ENCODE results near the gene ABHD12B. TPM values are rescaled to one million over a fixed set of nuclear protein-coding genes. Genes with fewer than 3 reads are reported as not detected.

The ABHD12B gene
- total RNA-seq, 6 donors from 2014 or later: 0.26 to 7.6 (median 0.44) TPM; not detected in 3

DNA sequence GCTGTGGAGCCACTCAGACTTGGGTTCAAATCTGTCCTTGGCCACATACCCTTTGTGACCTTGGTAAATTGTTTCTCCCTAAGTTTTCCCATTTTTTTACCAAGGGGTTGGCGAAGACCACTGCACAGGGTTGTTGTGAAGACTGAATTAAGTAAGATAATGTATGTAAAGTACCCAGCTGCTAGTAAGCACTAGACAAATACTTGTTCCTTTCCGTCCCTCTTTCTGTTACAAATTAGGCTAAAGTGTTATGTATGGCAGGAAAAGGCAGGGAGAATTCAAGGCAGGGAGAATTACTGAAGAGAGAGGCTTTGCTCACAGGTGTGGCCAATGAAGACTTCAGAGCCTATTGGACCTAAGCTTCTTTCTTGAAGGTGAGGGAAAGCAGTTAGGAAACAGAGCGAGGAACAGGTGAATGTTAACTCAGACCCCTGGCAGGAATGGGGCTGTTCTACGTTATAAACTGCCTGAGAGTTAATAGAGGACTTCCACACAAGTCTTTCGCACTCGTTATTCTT, 25.9 kb downstream of the ABHD12B start:
- DNase-seq: no peak
- WGBS, 2 donors: 94 to 95% methylated on average over 6 of the region's 6 CpGs
- H3K27me3 ChIP-seq: no peaks in the 10 kb centered on the region
- H3K4me3 ChIP-seq: no peak overlapping the region
- no peaks in the 10 kb centered on the region for H3K36me3 ChIP-seq
- H3K9me3 ChIP-seq: no peaks in the 10 kb centered on the region
- no peak for ATAC-seq (ENCODE audit: low FRiP score in 2 of 2)
- H3K4me1 ChIP-seq: no peaks in the 10 kb centered on the region
- TF ChIP-seq, protein P1, sequence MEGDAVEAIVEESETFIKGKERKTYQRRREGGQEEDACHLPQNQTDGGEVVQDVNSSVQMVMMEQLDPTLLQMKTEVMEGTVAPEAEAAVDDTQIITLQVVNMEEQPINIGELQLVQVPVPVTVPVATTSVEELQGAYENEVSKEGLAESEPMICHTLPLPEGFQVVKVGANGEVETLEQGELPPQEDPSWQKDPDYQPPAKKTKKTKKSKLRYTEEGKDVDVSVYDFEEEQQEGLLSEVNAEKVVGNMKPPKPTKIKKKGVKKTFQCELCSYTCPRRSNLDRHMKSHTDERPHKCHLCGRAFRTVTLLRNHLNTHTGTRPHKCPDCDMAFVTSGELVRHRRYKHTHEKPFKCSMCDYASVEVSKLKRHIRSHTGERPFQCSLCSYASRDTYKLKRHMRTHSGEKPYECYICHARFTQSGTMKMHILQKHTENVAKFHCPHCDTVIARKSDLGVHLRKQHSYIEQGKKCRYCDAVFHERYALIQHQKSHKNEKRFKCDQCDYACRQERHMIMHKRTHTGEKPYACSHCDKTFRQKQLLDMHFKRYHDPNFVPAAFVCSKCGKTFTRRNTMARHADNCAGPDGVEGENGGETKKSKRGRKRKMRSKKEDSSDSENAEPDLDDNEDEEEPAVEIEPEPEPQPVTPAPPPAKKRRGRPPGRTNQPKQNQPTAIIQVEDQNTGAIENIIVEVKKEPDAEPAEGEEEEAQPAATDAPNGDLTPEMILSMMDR (IDR thresholded peaks at IDR 0.05): no peak
- TF ChIP-seq POLR2AphosphoS5 (IDR thresholded peaks at IDR 0.05) (no peak), POLR2A (IDR thresholded peaks at IDR 0.05) (no peak), EP300 (IDR thresholded peaks at IDR 0.05) (no peak)
- no peak overlapping the region for H3K27ac ChIP-seq

DNA sequence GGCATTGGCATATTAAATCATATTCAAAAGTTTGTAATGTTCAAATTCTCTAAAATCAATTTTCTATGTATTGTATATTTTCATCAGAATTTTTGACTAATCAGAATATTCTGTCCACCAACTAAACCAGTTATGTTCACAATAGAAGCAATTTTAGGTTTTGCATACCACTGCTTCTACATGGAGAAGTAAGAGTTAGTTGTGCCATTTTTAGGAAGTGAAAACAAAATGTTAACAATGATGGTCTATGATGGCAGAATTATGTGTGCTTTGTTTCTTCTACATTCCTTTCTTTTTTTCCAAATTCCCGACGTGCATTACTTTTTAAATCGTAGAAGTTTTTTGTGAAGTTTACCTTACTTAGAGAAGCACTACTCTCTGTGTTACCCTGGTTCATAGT, 29.5 kb downstream of the ABHD12B start:
- no peak overlapping the region for H3K4me3 ChIP-seq
- no peaks in the 10 kb centered on the region for H3K27me3 ChIP-seq
- H3K9me3 ChIP-seq: no peaks in the 10 kb centered on the region
- whole genome bisulfite sequencing, 2 donors: 84 to 88% methylated on average over 3 of the region's 3 CpGs
- H3K4me1 ChIP-seq: no peaks in the 10 kb centered on the region
- no peak for TF ChIP-seq POLR2A (IDR thresholded peaks at IDR 0.05)
- no peak for TF ChIP-seq EP300 (IDR thresholded peaks at IDR 0.05)
- TF ChIP-seq, protein P1 (IDR thresholded peaks at IDR 0.05): no peak
- no peak for TF ChIP-seq POLR2AphosphoS5 (IDR thresholded peaks at IDR 0.05)
- H3K36me3 ChIP-seq: peaks cover 0 to 13% (median 3%) of the 10 kb centered on the region in 4 donors
- no peak overlapping the region for H3K27ac ChIP-seq
- DNase-seq: no peak
- ATAC-seq (ENCODE audit: low FRiP score in 2 of 2): no peak

DNA sequence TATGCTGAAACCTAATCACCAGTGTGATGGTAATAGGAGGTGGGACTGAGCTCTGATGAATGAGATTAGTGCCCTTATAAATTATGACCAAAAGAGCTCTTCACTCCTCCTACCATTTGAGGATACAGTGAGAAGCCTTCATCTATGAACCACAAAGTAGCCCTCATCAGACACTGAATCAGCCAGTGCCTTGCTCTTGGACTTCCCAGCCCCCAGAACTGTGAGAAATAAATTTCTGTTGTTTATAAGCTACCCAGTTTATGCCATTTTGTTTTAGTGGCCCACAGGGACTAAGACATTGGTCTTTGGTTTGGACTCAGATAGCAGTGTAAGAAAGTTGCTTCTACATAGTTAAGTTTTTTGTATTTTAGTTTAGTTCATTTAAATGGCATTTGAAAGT, 32.9 kb downstream of the ABHD12B start:
- ATAC-seq (ENCODE audit: low FRiP score in 2 of 2) (no peak), DNase-seq (no peak)
- H3K4me1 ChIP-seq: no peaks in the 10 kb centered on the region
- no peak for TF ChIP-seq POLR2A (IDR thresholded peaks at IDR 0.05)
- TF ChIP-seq EP300 (IDR thresholded peaks at IDR 0.05): no peak
- TF ChIP-seq, protein P1 (IDR thresholded peaks at IDR 0.05): no peak
- no peak for TF ChIP-seq POLR2AphosphoS5 (IDR thresholded peaks at IDR 0.05)
- no peaks in the 10 kb centered on the region for H3K27me3 ChIP-seq
- peaks cover 4 to 41% (median 20%) of the 10 kb centered on the region in 4 donors for H3K36me3 ChIP-seq
- H3K27ac ChIP-seq: no peak overlapping the region
- no peak overlapping the region for H3K4me3 ChIP-seq
- H3K9me3 ChIP-seq: no peaks in the 10 kb centered on the region

DNA sequence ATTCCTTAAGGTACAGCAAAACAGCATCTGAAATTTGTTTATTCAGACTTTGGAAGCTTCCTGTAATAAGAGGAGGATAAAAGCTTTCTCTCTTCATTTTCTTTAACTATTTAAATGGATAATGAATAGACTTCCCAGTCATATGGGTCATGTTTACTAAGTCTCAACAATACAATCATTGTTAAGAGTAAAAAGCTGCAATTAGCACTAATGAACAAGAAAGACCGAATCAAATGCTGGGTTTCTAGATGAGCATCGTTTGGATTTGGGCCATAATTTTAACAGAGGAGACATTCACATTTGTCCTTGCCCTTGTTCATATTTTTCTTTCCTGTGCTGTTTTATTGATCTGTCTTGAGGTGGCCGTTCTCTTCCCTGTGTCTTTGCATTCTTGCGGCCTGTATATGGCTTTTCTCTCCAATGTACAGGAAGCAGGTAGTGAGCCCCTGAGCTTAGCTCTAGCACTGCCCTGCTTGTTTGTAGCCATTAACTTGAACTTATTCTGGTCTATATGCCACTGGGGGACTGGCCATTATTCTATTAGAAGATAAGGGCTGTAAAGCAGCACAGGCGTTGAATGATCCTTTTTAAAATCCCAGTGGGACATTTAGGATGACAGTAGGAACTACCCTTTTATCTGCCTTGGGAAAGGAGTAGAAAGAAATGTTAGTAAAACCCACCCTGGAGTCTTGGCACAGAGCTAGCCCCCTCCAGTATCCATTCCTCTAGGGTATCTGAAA, 34.6 kb downstream of the ABHD12B start:
- no peaks in the 10 kb centered on the region for H3K9me3 ChIP-seq
- H3K36me3 ChIP-seq: peaks cover 6 to 53% (median 24%) of the 10 kb centered on the region in 4 donors
- ATAC-seq (ENCODE audit: low FRiP score in 2 of 2) (no peak), DNase-seq (no peak)
- H3K4me3 ChIP-seq: no peak overlapping the region
- TF ChIP-seq POLR2A (IDR thresholded peaks at IDR 0.05) (no peak), POLR2AphosphoS5 (IDR thresholded peaks at IDR 0.05) (no peak), EP300 (IDR thresholded peaks at IDR 0.05) (no peak)
- TF ChIP-seq, protein P1 (IDR thresholded peaks at IDR 0.05): no peak
- H3K27ac ChIP-seq: no peak overlapping the region
- no peaks in the 10 kb centered on the region for H3K4me1 ChIP-seq
- no peaks in the 10 kb centered on the region for H3K27me3 ChIP-seq
- 75 to 77% methylated on average over 5 of the region's 5 CpGs for WGBS, 2 donors
